ENCODE data around the gene KRTAP27-1.

KRTAP27-1 gene, protein sequence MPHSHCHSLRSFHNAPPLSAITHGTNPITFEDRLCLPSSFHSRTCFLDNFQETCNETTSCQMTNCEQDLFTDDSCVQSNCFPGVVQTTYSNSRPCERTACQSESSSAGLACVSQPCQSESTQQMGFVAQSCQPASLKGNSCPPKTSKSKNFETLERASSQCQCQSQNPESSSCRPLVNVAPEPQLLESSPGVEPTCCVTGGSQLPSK

DNA sequence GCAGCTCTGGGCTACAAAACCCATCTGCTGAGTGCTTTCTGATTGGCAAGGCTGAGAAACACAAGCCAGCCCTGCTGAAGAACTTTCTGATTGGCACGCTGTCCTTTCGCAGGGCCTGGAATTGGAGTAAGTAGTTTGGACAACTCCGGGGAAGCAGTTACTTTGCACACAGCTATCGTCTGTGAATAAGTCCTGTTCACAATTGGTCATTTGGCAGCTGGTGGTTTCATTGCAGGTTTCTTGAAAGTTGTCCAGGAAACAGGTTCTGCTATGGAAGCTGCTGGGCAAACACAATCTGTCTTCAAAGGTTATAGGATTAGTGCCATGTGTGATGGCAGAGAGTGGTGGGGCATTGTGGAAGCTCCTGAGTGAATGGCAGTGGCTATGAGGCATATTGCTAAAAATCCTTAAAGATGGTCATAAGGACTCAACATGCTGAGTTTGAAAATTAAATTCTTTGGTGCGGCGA is at the start of gene KRTAP27-1:
Gene KRTAP27-1 (minus strand): TSS at position 419 of the 469 bp plus-strand sequence. CDS start 26 bp downstream, at position 393.
- H3K27ac ChIP-seq, result peak within 1 kb of the TSS in 1 of 2 donors; percentile 20
- TF ChIP-seq, protein P1, sequence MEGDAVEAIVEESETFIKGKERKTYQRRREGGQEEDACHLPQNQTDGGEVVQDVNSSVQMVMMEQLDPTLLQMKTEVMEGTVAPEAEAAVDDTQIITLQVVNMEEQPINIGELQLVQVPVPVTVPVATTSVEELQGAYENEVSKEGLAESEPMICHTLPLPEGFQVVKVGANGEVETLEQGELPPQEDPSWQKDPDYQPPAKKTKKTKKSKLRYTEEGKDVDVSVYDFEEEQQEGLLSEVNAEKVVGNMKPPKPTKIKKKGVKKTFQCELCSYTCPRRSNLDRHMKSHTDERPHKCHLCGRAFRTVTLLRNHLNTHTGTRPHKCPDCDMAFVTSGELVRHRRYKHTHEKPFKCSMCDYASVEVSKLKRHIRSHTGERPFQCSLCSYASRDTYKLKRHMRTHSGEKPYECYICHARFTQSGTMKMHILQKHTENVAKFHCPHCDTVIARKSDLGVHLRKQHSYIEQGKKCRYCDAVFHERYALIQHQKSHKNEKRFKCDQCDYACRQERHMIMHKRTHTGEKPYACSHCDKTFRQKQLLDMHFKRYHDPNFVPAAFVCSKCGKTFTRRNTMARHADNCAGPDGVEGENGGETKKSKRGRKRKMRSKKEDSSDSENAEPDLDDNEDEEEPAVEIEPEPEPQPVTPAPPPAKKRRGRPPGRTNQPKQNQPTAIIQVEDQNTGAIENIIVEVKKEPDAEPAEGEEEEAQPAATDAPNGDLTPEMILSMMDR (IDR thresholded peaks at IDR 0.05), result no peak
- intact Hi-C loops (cut with DNase I; ENCODE audit: low total_unique reads), result no loop called here

DNA sequence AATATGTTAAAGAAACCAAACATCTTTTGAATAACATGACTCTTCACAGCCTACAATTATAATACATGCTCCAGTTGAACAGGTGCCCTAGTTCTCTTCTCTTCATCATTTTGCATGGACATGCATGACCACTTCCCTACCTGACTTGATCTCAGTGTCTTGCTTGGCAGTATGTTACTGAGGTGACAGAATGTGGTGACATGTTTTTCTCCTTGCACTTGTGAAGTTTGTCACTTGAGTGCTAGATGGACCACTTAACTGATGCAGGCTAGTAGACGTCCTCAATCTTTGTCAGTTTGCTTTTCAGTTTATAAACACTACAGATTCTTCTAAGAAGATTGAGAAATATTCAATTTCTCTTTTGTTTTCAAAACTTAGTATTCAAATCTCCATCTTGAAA is 44.7 kb upstream of the KRTAP27-1 start:
- Histone ChIP-seq H3K4me1 (no peaks in the 10 kb centered on the region), H3K9me3 (no peaks in the 10 kb centered on the region), H3K4me3 (no peak overlapping the region), H3K27me3 (no peaks in the 10 kb centered on the region), H3K36me3 (no peaks in the 10 kb centered on the region), H3K27ac (no peak overlapping the region)
- TF ChIP-seq, protein P1 (IDR thresholded peaks at IDR 0.05), result no peak
- intact Hi-C loops (cut with DNase I; ENCODE audit: low total_unique reads), result no loop called here
- no peak for DNase-seq

More for the DNA sequence above, at the start of gene KRTAP27-1:
- H3K36me3 ChIP-seq, result no peaks in the 10 kb centered on the region
- H3K4me1 ChIP-seq, result peaks cover 0 to 43% (median 3%) of the 10 kb centered on the region in 4 donors
- H3K4me3 ChIP-seq, result no peak within 1 kb of the TSS
- no peak for DNase-seq
- no peaks in the 10 kb centered on the region for H3K9me3 ChIP-seq
- no peaks in the 10 kb centered on the region for H3K27me3 ChIP-seq

DNA sequence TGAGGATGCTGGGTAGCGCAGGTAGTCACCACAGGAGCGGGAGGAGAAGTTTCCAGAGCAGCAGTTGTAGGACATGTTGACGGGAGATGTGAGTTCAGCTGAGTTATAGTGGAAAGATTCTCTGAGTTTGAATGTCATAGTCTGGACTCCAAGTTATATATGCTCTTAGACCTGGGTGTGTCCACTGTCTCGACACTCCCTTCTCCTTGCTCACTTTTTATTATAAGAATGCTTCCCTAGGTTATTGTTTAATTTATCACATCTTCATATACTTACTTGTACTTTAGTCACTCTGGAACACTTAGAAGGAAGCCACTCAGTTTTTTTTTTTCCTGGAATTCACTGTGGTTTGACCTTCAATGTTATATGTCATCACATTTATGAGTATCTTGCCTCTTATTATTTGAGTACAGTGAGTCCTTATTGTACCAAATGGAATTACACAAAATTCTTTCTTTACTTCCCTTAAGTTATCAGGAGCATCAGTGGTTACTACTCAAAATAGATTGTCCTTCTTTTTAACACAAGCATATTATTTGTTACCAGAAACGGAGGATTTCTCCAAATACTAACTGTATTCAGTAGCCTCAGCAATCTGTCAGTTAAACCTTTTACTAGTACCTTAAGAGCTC is 34.8 kb upstream of the KRTAP27-1 start, which contains the start of gene KRTAP13-2:
Gene KRTAP13-2 (minus strand): TSS at position 133 of the 632 bp plus-strand sequence. CDS start 58 bp downstream, at position 75.
- Histone ChIP-seq H3K27ac (no peak within 1 kb of the TSS), H3K9me3 (no peaks in the 10 kb centered on the region), H3K27me3 (no peaks in the 10 kb centered on the region), H3K36me3 (no peaks in the 10 kb centered on the region), H3K4me3 (no peak within 1 kb of the TSS), H3K4me1 (no peaks in the 10 kb centered on the region)
- TF ChIP-seq, protein P1 (IDR thresholded peaks at IDR 0.05), result no peak
- intact Hi-C loops (cut with DNase I; ENCODE audit: low total_unique reads), result no loop called here
- no peak for DNase-seq

DNA sequence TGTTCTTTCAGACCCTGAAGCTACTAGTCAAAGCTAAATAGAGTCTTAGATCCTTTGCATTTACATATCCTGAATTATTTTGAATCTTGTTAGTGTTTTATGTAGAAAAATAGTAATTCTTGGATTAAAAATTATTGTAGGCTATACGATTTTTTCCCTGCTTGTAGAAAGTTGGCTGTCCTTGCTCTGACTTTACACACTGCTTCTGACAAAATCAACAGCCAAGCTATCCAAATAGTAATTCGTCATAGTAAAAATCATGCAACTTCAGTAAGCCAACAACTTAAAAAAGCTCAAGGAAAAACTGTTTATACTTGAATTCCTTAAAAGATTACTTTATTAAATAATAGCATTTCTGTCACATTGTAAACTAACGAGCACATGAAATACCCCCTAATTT is 18.4 kb upstream of the KRTAP27-1 start:
- Histone ChIP-seq H3K36me3 (no peaks in the 10 kb centered on the region), H3K4me1 (peaks cover 0 to 13% (median 2%) of the 10 kb centered on the region in 4 donors), H3K9me3 (no peaks in the 10 kb centered on the region), H3K27me3 (no peaks in the 10 kb centered on the region), H3K27ac (no peak overlapping the region), H3K4me3 (no peak overlapping the region)
- intact Hi-C loops (cut with DNase I; ENCODE audit: low total_unique reads), result no loop called here
- DNase-seq, result no peak
- TF ChIP-seq, protein P1 (IDR thresholded peaks at IDR 0.05), result no peak

DNA sequence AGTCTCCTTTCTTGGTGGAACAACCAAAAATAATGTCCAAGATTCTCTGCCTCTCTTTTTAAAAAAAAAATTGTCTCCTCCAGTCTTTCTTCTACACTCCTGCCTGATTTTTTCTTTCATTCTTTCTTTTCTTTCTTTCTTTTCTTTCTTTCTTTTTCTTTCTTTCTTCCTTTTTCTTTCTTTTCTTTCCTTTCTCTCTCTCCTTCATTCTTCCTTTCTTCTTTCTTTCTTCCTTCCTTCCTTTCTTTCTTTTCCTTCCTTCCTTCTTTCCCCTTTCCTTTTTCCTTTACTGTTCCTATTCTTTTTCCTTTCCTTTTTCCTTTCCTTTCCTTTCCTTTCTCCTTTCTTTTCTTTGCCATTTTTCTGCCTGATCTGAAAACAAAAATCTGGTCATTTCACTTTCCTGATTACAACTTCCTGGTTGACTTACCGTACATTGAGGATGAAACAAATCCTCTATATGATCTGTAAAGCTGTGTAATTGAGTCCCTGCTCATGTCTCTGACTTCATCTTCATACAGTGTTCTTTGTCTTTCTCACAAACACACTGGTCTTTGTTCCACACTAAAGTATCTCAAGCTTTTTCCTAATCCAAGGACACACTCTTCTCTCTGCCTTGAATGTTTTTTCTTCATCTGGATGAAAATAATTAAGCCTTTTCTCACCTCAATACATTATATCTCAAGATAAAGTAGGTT is 17.0 kb upstream of the KRTAP27-1 start:
- H3K9me3 ChIP-seq, result no peaks in the 10 kb centered on the region
- H3K4me3 ChIP-seq, result no peak overlapping the region
- H3K27me3 ChIP-seq, result no peaks in the 10 kb centered on the region
- no peaks in the 10 kb centered on the region for H3K36me3 ChIP-seq
- DNase-seq, result no peak
- TF ChIP-seq, protein P1 (IDR thresholded peaks at IDR 0.05), result no peak
- no peak overlapping the region for H3K27ac ChIP-seq
- H3K4me1 ChIP-seq, result peaks cover 0 to 13% (median 2%) of the 10 kb centered on the region in 4 donors
- intact Hi-C loops (cut with DNase I; ENCODE audit: low total_unique reads), result no loop called here

Measured in tibial artery (tissue), 4 donors.